SW480 (cell line): ENCODE measurements around the gene PCNX3.
"Not testable (repeated sequence)": the region's sequence is repeated elsewhere in the genome, so short reads cannot be mapped to it uniquely, and the experiment has no call there.

Experiments used
- DNase-seq: peaks from one replicate; pipeline ENCODE4 v3.0.0-alpha.2; 2016; ENCODE audit warnings: low spot score

Gene PCNX3

DNA sequence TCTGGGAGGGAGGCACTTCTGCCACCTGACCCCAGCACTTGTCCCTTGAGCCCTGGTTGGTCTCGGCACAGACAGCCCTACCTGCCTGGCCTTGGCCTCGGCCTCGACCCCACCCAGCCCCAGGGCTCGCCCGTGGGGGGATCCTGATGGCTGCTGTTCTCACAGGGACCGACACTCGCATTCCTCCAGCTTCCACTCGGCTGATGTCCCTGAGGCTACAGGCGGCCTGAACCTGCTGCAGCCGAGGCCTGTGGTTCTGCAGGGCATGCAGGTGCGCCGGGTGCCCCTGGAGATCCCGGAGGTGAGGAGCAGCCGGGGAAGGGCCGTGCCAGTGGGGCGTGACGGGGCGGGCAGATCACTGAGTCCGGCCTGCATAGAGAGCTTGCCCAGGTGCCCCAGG lies 5.1 kb downstream of the PCNX3 start:
- DNase-seq = no peak

- no peak for DNase-seq
Observed at GRCh38 chr11:65621460-65621859, 5.9 kb downstream of the PCNX3 start.

DNA sequence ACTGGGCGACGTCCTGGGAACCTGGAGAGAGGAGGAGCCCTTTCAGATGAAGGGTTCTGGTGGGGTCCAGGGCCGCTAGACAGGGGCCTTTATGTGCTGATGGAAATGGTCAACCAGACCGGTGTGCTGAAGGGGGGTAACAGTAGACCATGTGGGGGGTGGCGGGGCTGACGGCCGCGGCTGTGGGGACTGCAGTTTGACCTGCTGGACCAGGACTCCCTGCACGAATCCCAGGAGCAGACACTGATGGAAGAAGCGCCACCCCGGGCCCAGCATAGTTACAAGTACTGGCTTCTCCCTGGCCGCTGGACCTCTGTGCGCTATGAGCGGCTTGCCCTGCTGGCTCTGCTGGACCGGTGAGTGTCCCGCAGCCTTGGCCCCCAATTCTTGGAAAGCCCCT lies 6.4 kb downstream of the PCNX3 start:
- no peak for DNase-seq

DNA sequence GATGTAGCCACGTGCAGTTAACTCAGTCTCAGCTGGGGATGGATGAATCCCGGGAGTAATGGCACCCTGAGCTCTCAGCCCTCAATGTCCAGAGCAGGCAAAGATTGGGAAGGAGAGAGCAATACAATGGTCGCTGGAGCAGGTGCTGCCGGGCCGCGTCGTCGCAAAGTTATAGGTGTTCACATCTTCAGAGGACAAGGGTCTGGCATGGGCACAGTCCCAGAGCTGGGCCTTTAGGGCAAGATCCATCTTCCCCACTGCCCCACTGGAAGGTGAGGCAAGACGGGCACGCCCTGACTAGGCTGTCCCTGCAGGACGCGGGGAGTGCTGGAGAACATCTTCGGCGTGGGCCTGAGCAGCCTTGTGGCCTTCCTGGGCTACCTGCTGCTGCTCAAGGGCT lies 7.6 kb downstream of the PCNX3 start:
- no peak for DNase-seq

DNA sequence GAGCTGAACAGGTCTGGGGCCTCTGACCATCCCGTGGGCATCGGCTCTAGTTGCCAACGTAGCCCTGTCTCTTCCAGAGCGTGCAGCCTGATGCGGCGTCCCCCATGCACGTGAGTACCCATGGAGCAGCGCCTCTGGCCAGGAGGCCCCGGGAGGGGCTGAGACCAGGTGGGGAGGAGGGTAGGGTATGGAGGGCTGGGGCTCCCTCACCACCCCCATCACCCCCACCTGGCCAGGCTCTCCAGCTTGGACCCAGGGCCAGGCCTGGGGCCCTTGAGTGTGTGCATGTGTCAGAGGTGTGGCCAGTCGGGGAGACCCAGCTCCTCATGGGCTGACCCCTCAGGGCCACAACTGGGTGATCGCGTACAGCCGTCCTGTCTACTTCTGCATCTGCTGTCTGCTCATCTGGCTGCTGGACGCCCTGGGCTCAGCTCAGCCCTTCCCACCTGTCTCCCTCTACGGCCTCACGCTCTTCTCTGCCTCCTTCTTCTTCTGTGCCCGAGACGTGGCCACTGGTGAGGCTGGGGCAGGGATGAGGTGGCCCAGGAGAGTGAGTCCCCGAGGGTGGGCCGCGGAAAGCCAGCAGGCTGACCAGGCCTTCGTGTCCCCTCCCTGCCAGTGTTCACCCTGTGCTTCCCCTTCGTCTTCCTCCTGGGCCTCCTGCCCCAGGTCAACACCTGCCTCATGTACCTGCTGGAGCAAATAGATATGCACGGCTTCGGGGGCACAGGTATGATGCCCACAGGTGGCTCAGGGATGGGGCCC lies 8.5 kb downstream of the PCNX3 start:
- no peak for DNase-seq

DNA sequence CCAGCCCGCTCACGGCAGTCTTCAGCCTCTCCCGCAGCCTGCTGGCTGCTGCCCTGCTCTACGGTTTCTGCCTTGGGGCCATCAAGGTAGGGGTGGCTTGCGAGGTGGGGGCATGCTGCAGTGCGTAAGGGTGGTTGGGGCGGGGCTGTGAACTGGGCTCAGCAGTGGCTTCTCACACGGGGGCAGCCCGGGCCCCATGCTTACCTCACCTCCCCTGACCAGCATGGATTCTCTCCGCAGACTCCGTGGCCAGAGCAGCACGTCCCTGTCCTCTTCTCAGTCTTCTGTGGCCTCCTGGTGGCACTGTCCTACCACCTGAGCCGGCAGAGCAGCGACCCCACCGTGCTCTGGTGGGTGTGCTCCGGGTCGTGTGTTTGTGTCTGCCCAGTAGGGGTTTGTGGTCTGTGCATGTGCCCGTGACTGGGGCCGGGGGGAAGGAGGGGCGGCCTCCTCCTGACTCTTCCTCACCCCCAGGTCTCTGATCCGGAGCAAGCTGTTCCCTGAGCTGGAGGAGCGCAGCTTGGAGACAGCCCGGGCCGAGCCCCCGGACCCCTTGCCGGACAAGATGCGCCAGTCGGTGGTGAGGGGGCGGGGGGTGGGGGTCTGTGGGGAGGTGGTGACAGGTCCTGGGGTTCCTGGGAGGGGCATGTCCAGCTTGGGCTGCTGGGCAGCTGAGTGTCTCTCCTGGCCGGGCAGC lies 9.5 kb downstream of the PCNX3 start:
- DNase-seq = no peak

GRCh38 chr11:65625628-65626342 lies 10.2 kb downstream of the PCNX3 start:
- DNase-seq = no peak

- DNase-seq = no peak
Observed at GRCh38 chr11:65627202-65627601, 11.6 kb downstream of the PCNX3 start.

GRCh38 chr11:65629579-65629978 lies 14.0 kb downstream of the PCNX3 start:
- no peak for DNase-seq

DNA sequence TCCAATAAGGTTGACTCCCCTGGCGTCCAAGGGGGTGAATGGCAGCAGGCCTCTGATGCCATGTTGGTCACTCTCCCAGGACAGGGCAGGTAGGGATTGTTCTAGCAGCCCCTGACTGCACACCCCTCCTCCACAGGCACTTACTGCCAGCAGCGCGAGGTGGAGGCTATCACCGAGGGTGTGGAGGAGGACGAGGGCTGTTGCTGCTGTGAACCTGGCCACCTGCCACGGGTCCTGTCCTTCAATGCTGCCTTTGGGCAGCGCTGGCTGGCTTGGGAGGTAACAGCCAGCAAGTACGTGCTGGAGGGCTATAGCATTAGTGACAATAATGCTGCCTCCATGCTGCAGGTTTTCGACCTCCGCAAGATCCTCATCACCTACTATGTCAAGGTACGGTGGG lies 14.6 kb downstream of the PCNX3 start:
- no peak for DNase-seq

DNA sequence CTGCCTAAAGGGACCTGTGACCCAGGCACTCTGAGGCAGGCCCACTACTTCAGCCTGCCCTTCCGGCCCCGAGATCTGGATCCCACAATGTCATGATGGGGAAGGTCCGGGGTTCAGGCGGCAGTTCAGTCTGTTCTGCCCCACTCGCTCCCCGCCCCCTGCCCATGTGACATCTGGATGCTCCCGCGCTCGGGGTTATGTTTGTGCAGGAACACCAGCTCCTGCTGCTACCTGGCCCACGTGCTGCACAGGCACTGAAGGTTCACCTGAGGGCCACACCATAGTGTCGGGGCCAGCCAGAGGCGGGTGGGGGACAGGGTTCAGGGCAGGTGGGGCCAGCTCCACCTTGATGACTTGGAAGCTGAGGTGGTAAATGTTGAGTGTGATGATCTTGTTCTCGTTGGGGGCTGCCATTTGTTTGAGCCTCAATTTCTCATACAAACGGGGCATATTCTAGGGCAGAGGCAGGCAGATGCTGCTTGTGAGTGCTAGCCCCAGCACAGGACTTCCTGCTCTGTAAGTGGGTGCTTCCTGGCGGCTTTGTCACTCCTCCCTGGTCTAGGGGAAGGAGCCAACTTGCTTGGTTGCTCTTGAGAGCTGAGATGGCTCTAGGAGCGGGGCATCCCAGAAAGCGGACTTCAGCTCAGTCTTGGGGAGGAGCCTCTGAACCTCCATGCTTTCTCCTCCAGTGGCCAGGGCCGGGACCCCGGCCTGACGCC lies 18.0 kb downstream of the PCNX3 start:
- DNase-seq = no peak

DNA sequence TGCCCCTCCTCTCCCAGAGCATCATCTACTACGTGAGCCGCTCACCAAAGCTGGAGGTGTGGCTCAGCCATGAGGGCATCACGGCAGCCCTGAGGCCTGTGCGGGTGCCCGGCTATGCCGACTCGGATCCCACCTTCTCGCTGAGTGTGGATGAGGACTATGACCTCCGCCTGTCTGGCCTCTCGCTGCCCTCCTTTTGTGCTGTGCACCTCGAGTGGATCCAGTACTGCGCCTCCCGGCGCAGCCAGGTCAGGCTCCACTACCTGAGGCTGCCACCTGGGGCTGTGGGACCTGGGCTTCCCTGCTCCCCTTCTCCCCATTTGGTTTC lies 18.5 kb downstream of the PCNX3 start:
- DNase-seq = no peak

GRCh38 chr11:65634440-65634839 lies 18.9 kb downstream of the PCNX3 start:
- DNase-seq = no peak

GRCh38 chr11:65634905-65635731 lies 19.5 kb downstream of the PCNX3 start:
- DNase-seq = no peak

GRCh38 chr11:65636108-65637031 lies 20.8 kb downstream of the PCNX3 start:
- no peak for DNase-seq

DNA sequence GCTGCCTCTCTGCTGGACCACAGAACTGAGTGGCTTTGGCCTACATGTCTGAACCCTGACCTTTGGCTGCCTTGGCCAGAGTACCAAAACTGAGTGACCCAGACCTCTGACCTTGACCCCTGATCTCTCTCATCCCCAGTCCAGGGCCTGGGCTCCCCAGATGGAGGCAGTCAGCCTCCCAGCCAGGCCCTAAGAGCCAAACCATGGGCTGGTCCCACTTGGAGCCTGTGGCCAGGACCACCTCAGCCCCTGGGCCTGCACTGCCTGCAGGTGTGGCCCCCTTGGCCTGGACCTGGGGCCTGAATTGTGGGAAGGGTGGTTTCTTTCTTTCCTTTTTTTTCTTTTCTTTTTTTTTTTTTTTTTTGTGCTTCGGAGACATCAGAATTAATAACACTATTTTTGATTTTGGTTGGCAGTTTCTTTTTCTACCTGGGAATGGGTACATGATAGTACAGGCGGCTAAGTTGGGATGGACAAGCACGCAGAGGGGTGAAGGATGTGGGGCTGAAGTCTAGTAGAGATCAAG lies 21.5 kb downstream of the PCNX3 start:
- DNase-seq = no peak

DNA sequence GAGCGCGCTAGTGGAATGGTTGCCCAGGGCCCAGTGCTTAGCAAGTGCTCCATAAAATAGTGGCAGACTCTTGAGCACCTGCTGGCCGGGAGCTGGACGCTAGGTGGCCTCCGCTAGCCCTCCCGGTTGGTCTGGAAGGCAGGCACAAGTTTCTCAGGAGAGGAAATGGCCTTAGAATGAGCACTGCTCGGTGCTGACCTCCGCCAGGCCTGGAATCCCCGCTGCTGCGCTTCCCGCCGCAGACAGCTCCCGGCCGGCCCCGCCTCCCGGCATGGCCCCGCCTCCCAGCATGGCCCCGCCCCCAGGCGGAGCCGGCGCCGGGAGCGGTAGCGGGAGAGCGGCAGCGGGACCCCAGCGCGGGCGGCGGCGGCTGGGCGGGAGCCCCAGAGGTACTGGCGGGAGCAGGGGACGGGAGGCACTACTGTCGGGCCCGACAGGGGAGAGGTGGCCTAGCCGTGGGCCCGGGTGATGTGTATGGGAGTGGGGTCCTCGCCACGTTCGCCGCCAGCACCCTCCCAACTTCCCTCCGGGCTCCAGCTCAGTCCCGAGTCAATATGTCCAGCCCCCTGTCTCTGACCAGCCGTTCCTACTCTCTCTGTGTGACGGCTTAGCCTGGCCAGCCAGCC lies 22.3 kb downstream of the PCNX3 start, which contains the start of gene SIPA1:
SIPA1 (plus strand) TSS at position 308 of the 626 bp plus-strand sequence. CDS start 2,821 bp downstream, outside the sequence.
- DNase-seq = peak; percentile 93

DNA sequence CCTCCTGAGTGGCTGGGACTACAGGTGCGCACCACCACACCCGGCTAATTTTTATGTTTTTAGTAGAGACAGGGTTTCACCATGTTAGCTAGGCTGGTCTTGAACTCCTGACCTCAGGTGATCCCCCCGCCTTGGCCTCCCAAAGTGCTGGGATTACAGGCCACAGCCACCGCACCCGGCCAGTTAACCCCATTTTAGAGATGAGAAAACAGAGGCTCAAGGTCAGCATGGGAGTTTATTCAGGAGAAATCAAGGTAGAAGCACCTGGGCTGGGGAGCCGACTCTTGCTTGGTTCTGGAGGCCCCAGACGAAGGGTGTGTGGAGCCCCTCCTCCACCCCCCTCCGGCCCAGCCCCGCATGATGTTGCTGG lies 23.6 kb downstream of the PCNX3 start:
- not testable (repeated sequence) for DNase-seq

DNA sequence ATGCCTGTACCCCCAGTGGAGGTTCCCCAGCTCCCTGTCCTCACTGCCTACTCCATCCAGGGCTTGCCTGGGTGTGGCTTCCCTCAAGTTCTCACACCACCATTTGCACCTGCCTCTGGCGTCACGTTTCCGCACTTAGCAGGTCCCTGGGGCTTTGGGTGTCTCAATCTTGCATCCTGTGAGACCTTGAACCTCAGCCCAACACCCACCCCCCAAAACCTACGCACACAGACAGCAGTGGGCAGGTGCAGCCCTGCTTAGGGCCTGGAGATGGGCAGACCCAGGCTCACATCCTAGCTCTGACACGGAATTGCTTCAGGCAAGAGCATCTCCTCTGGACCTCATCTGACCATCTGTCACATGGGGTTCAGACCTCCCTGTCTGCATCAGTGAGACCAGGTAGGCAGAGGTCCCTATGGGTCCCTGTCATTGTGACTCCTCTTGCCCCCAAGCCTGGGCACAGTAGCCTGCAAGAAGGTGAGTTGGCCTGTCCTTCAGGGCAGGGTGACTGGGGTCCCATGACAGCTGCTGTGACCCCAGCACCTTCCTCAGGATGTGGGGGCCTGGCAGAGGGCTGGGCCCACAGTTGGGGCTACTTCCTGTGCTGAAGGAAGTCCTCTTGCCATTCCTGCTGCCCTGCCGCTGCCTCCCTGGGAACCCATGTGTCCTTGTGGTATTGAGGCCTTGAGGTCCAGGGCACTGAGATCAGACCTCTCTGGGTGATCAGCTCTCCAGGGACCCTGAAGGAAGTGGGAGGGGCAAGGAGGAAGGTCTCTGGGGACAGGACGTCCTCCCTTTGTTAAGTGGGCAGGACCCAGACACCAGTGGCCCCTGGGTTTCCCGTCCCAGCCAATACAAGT lies 24.3 kb downstream of the PCNX3 start:
- DNase-seq = no peak
